ENCODE measurements around the gene STXBP5. TPM values are rescaled to one million over a fixed set of nuclear protein-coding genes. Genes with fewer than 3 reads are reported as not detected.
"Not testable (repeated sequence)": the region's sequence is repeated elsewhere in the genome, so short reads cannot be mapped to it uniquely, and the experiment has no call there.

Gene STXBP5
- polyA plus RNA-seq, 3 donors = 14.1 to 15.3 (median 14.6) TPM

- DNase-seq (ENCODE audit: low read depth in 3 of 3, low spot score in 2 of 3) = no peak
Measured at GRCh38 chr6:147234685-147235084, 30.5 kb downstream of the STXBP5 start.

GRCh38 chr6:147238164-147238563 lies 33.9 kb downstream of the STXBP5 start:
- no peak for DNase-seq (ENCODE audit: low read depth in 3 of 3, low spot score in 2 of 3)

- no peak for DNase-seq (ENCODE audit: low read depth in 3 of 3, low spot score in 2 of 3)
Measured at GRCh38 chr6:147238906-147239305, 34.7 kb downstream of the STXBP5 start.

- no peak for DNase-seq (ENCODE audit: low read depth in 3 of 3, low spot score in 2 of 3)
Measured at GRCh38 chr6:147244832-147245231, 40.6 kb downstream of the STXBP5 start.

GRCh38 chr6:147245693-147246092 lies 41.5 kb downstream of the STXBP5 start:
- no peak for DNase-seq (ENCODE audit: low read depth in 3 of 3, low spot score in 2 of 3)

- DNase-seq (ENCODE audit: low read depth in 3 of 3, low spot score in 2 of 3) = no peak
Measured at GRCh38 chr6:147246853-147247635, 42.8 kb downstream of the STXBP5 start.

- DNase-seq (ENCODE audit: low read depth in 3 of 3, low spot score in 2 of 3) = no peak
Measured at GRCh38 chr6:147248859-147249258, 44.6 kb downstream of the STXBP5 start.

GRCh38 chr6:147251072-147251471 lies 46.9 kb downstream of the STXBP5 start:
- DNase-seq (ENCODE audit: low read depth in 3 of 3, low spot score in 2 of 3) = no peak

- not testable (repeated sequence) for DNase-seq (ENCODE audit: low read depth in 3 of 3, low spot score in 2 of 3)
Measured at GRCh38 chr6:147254929-147255473, 50.8 kb downstream of the STXBP5 start.

- no peak for DNase-seq (ENCODE audit: low read depth in 3 of 3, low spot score in 2 of 3)
Measured at GRCh38 chr6:147255948-147256674, 51.9 kb downstream of the STXBP5 start.

- DNase-seq (ENCODE audit: low read depth in 3 of 3, low spot score in 2 of 3) = no peak
Measured at GRCh38 chr6:147257760-147258159, 53.5 kb downstream of the STXBP5 start.

- no peak for DNase-seq (ENCODE audit: low read depth in 3 of 3, low spot score in 2 of 3)
Measured at GRCh38 chr6:147260091-147260490, 55.9 kb downstream of the STXBP5 start.

- no peak for DNase-seq (ENCODE audit: low read depth in 3 of 3, low spot score in 2 of 3)
Measured at GRCh38 chr6:147262946-147263345, 58.7 kb downstream of the STXBP5 start.

GRCh38 chr6:147266821-147267220 lies 62.6 kb downstream of the STXBP5 start:
- DNase-seq (ENCODE audit: low read depth in 3 of 3, low spot score in 2 of 3) = no peak

GRCh38 chr6:147267658-147268057 lies 63.4 kb downstream of the STXBP5 start:
- DNase-seq (ENCODE audit: low read depth in 3 of 3, low spot score in 2 of 3) = no peak

- DNase-seq (ENCODE audit: low read depth in 3 of 3, low spot score in 2 of 3) = no peak
Measured at GRCh38 chr6:147268254-147268653, 64.0 kb downstream of the STXBP5 start.

- DNase-seq (ENCODE audit: low read depth in 3 of 3, low spot score in 2 of 3) = no peak
Measured at GRCh38 chr6:147274012-147274411, 69.8 kb downstream of the STXBP5 start.

- no peak for DNase-seq (ENCODE audit: low read depth in 3 of 3, low spot score in 2 of 3)
Measured at GRCh38 chr6:147274776-147275175, 70.6 kb downstream of the STXBP5 start.

- no peak for DNase-seq (ENCODE audit: low read depth in 3 of 3, low spot score in 2 of 3)
Measured at GRCh38 chr6:147278891-147279290, 74.7 kb downstream of the STXBP5 start.

- DNase-seq (ENCODE audit: low read depth in 3 of 3, low spot score in 2 of 3) = no peak
Measured at GRCh38 chr6:147279427-147279826, 75.2 kb downstream of the STXBP5 start.

GRCh38 chr6:147281895-147282565 lies 77.8 kb downstream of the STXBP5 start:
- DNase-seq (ENCODE audit: low read depth in 3 of 3, low spot score in 2 of 3) = no peak

All from right renal cortex interstitium (tissue), 3 donors.